A204.1 (cell line): ENCODE measurements around the gene KCNG2.
"Not testable (repeated sequence)": the region's sequence is repeated elsewhere in the genome, so short reads cannot be mapped to it uniquely, and the experiment has no call there.

Experiments
- FAIRE-seq: peaks from 2 replicates; lab custom pipeline; 2012; peaks lifted over from hg19 to GRCh38; lab: Jason Lieb, UNC

KCNG2 gene

DNA sequence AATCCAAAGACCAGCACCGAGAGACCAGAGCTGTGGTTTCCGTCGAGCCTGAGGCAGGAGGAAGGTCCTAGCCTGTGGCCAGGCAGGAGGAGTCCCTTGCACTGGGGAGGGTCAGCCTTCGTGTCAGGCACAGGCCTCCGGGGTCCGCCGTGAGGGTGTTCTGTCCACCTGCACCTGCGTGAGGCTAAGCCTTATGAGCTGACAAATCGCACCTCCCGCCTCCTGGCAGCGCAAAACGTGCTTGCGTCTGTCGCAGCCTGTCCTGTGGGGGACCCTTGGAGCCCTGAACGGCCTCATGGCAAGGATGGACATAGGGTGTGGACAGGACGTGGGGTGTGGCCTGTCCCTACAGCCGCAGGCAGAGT lies 73.3 kb downstream of the KCNG2 start:
- FAIRE-seq: no peak

DNA sequence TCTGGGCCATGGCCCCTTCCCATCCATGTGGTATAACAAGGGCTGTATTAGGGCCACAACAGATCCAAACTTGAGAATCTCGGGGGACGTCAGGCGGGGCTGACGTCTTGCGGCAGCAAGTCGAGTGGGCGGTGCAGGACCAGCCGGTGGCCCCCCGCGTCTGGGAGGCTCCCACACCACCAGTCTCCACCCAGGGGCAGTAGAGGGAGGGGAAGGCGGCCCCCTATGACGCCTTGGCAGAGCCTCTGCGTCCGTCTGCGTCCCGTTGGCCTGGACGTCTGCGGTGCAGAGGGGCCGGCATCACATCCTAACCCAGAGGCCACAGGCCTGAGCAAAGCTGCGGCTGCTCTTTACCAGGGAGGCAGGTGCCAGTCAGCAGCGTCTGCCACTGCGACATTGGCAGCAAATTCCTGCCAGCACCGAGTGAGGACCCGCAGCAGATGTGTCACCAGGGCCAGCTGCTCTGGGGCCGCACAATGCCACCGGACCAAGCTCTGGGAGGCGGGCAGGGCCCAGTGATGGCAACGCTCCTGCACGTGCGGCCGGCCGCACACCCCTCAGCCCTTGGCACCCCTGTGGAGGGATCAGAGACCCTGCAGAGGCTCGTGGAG lies 73.8 kb downstream of the KCNG2 start:
- no peak for FAIRE-seq

DNA sequence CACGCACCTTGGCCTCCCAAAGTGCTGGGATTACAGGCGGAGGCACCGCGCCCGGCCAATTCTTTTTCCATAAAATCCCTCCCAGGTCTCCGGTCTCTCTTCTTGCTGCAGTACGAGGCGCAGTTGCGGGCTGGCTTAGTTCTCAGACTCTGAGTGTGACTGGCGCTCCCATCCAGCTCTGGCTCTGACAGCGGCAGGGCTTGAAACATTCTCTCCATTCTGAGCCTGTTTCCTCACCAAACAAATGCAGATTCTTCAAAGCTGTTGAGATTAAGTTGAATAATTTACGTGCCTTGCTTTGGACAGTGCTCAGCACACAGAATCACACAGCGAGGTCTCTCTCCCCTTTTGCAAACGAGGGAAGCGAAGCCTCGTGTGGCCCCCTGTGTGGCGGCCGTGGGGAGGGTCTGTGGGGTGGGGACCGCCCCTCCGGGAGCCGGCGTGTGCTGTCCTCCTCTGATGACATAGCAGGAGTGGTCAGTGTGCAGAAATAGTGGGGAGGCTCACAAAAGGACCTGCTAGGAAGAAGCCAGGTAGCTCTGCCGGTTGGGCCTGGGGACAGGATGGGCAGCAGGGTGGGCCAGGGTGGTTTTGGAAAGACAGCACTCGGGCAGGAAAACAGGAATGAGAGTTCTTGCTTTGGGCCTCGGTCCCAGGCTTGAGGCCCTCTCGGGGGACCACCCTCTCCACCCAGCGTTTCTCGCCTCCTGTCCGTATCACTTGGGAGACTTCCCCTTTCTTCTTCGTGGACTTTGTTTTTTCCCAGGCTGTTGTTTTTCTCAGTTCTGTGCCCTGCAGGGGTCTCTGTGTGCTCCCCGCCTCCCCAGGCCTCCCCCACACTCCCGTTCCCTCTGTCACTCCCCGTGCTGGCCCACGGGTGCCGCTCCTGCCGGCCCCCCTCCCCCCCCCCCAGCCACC lies 75.0 kb downstream of the KCNG2 start:
- no peak for FAIRE-seq

DNA sequence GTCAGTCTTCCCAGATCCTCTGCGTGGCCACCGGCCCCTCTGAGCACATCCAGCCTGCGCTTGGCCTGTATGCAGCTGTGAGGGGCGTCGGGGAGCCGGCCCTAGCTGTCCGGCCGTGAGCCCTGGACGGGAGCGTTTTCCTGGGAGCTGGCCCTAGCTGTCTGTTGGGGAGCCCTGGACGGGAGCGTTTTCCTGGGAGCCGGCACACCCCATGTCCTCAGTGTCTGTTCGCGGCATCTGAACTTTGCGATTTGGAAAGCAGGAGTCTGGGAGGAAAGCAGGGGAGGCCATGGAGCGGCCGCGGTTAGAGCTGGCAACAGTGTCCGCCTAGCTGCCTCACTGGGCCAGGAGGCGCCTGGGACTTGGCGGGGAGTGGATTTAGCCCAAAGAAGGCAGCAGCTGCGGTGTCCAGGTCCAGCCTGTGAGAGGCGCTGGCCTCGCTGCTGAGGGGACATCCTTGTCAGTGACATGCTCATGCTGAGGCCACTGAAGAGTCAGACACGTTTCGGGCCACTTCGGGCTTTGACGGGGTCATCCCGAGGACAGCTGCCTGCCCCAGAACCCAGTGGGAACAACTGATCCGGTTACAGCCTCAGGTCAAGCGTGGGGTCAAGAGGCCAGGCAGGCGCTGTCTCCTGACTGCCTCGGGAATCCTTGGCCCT lies 75.8 kb downstream of the KCNG2 start:
- FAIRE-seq: no peak

DNA sequence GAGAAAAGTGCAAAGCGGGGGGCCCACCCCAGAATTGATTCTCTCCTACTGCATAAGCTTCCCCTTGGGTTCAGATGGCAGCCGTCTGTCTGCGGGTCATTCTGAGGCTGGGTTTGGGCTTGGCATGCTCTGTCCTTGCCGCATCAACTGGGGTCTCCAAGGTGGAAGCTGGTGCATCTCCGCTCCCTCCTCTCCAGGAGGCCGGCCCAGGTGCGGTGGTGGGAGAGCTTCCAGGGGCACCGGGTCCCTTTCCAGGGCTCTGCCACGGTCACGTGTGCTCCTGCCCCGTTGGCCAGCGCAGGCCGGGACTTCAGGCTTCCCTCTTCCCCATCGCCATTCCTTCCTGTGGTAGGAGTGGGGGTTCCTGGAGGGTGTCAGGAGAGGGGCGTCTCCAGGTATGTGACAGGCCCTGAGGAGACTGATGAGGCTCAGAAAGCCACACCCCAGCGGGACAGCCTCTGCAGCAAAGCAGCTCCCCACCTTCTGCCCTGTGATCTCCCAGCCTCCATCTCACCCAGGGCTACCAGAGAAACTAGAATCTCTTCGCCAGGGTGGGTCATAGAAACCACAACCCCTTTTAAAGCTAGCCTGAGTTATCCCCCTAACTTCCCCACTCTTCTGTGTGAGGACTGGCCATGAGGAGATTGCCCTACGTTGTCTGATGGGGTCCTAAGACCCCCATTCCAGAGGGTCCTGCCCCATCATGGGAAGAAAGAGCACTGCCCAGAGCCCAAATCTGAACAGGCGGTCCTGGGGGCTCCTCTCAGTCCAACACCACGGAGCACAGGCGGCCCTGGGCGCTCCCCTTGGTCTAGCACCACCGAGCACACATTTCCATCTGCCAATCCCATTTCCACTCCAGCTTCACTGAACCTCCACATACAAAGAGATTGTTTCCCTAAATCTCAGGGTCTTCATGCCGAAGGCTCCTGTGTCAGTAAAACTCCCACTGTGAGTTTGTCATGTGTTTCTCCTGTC lies 77.1 kb downstream of the KCNG2 start:
- FAIRE-seq: no peak

DNA sequence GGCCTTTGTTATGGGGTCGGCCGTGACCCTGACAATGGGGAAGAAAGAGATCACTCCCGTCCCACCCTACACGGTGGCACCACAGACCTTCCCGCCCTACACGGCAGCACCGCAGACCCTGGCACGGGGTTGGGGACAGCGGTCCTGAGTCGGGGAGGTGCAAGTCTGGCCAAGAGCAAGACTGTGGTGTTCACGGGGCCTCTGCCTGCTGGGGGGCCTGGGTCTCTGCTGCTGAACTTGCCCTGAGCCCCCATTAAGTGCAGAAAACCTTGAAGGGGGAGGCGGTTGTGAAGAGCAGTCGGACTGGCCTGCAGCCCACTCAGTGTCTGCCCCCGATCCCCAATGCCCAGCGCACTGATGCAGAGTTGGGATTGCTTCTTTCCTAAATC lies 77.8 kb downstream of the KCNG2 start:
- FAIRE-seq: no peak

DNA sequence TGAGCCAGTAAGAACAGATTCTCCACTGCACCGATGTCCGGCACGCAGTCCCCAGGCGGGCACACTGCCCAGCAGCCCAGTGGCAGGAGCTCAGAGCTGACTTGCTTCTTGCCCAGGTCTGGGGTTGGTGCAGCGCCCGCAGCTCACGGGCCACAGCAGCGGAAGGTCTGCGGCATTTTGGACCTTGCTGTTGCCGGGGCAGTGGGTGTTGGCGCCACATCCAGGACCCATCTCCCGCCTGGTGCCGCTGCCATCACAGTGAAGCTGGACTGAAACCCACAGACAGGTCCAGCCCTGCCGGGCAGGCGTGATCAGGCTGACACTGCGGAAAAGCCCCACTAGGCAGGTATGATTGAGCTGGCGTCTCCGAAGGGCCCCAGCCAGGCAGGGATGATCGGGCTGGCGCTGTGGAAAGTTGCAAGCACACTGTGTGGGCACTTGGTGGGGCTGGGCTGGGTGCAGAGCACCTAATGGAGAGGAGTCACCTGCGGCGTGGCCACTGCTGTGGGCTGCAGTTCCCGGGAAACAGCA lies 78.3 kb downstream of the KCNG2 start:
- no peak for FAIRE-seq

DNA sequence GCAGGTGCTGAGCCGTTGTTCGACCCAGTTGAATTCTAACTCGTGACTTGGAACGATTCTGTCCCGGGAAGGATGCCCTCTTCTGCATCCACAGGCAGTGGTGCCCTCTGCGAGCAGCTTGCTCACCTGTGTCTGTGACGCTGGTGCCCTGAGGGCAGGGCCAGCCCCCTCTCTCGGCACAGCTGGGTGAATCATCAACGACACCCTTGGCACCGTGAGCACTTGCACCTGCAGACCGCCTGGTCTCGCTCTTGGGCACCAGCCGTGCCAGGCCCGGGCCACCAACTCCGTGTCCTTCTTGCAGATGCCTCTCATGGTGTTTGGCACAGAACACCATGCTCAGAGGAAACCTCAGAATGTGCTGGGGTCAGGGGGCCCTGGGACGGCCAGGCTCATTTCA lies 78.8 kb downstream of the KCNG2 start:
- no peak for FAIRE-seq

DNA sequence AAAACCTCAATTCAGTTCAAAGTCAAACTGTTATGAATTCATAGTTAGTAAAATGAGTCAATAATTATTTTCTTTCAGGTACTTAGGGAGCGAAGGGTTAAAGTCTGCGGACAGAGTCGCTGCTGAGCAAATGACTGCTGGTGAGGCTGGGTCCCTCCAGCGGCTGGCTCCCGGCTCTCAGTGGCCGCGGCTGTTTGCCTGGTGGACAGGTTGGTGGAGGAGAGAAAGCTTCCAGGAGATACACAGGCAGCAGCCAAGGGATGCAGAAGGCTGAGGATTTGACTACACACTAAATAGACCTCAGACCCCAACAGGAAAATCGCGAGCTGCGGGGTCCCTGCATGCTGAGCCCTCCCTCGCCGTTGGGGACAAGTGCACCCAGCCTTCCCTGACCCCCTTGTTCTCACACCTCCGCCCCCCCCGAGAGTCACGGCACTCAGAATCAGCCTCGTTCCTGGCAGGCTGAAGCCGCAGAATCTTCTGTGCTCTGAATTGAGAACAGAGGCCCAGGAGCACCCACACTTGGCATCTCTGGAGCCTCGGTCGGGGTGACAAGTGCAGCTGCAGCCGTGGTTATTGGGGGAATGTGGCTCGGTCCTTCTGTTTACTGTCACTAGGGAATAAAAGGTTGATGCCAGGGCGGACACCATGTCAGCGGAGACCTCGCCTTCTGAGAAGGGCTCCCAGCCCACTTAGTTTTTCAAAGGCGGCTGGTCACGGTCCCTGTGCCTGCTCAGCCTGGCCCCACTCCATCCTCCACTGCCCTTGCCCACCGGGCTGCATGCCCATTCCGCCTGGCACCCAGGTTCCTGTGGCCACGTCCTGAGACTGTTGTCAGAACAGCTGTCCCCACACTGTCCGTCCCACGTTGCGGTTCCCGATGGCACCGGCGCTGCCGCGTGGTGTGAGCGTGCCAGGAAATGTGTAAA lies 79.7 kb downstream of the KCNG2 start:
- no peak for FAIRE-seq

DNA sequence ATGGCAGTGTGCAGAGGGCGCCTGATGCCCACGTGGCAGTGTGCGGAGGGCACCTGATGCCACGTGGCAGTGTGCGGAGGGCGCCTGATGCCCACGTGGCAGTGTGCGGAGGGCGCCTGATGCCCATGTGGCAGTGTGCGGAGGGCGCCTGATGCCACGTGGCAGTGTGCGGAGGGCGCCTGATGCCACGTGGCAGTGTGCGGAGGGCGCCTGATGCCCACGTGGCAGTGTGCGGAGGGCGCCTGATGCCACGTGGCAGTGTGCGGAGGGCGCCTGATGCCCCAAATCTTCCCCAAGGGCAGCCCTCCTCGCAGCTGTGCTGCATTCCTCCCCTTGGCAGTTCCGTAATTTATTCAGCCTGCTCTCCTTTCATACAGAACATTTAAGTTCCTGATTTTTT lies 80.5 kb downstream of the KCNG2 start:
- FAIRE-seq: not testable (repeated sequence)

DNA sequence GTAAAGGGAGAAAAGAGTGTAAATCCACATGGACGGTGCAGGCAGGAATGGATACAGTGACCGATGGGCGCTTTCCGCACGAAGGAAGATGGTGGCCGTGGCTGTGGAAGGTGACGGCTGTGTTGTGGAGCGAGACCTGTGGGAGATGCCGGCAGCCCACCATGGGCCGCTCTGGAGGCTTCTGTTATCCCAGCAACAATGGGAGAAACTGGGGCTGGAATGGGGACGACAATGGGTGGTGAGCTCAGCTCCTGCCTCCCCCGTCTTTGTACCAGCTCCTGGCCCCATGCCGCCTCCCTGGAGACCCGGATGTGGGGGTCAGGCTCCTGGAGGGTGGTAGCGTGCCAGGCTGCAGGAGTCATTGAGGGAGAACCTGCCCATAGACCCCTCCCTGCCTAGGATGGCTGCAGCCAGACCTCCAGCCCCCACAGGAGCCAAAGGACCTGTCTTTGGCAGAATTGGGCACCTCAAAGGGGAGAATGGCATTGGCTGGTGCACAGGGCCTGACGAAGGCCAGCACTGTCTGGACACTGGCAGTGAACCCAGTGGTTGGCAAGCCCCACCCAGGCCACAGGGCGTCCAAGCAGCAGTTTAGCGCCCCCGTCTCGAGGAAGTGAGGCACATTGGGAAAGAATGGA lies 81.1 kb downstream of the KCNG2 start:
- no peak for FAIRE-seq

DNA sequence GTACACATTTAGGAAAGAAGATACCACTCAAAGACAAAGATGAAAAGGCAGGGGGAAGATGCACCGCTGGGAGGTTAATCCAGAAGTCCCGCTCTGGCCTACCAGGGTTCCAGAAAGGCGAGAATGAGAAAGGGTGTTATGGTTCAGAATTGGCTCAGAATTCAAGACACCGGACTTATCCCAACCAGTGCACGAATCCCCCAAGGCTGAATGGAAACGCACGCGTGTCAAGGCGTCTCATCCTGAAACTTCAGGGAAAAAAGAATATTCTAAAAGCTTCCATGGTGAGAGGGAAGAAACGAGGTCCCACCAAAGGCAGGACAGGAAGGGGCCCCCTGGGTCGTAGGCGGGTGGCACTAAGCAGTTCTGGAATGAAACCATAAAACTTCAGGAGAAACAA lies 81.8 kb downstream of the KCNG2 start:
- no peak for FAIRE-seq

DNA sequence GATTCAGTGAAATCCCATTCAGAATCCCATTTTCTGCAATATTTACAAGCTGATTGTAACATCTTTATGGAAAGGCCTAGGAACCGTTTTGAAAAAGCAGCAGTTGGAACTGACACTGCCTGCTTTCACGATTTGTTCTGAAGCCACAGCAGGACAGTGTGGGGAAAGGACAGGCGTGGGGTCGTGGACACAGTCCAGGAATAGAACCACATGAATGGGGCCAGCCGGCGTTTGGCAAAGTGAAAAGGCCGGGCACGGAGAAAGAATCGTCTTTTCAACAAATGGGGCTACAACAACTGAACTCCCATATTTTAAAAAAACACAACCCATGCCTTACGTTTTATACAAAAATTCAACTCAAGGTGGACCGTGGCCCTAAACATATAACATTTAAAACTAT lies 84.0 kb downstream of the KCNG2 start:
- no peak for FAIRE-seq

DNA sequence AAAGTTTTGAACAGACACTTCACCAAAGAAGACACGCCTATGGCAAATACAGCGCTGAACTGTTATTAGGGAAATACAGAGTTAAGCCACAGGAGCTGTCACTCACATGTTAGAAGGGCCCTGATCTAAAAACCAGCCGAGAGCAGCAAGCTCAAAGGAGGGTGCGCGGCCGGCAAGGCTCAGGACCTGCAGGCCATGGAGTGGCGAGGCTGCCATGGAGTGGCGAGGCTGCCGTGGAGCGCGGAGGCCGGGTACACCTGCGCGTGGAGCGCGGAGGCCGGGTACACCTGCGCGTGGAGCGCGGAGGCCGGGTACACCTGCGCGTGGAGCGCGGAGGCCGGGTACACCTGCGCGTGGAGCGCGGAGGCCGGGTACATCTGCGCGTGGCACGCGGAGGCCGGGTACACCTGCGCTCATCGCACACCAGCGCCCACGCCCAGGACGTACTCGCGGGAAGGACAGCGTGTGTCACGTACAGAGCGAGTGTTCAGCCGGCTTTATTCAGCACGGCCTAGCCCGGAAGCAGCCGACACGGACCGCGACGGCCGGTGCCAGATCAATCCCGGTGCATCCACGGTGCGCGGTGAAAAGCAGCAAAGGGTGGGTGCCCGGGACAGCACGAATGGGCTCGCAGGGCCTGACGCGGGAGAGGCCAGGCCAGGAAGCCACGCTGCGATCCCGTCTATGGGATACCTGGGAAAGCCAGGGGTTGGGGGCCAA lies 84.9 kb downstream of the KCNG2 start:
- FAIRE-seq: no peak

DNA sequence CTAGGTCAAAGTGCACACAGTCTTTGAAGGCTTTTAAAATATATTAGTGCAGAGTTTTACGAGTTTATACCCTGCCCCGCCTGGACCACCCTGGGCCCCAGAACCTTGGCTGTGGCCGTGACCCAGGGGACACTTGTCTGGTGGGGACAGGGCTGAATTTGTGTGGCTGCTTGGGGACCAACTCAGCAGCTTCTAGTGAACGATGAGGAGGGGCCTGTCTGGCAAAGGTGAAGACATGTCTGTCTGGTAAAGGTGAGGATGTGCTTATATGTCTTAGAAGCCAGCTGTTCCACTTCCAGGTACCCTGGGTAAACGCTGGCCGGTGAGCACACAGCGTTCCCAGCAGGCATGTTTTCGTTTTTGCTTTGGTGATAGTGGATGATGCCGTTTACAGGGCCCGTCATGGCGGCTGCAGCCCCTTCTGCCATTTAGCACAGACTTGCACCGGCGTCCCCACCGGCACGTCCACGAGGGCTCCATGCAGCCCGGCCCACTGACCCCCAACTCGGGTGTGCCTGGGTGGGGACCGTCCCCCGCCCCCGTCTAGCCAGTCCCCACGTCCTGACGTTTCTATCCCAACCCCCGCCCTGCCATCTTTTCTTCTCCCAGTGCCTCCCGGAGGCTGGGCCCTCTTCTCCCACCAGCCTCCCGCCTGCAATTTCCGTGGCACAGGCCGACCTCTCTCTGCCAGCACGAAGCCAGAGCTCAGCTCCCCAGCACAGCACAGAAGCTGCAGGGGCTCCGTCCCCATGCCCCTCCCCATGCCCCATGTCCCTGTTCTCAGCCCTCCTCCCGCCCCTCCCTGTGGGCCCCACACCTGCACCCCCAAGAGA lies 85.9 kb downstream of the KCNG2 start:
- no peak for FAIRE-seq

DNA sequence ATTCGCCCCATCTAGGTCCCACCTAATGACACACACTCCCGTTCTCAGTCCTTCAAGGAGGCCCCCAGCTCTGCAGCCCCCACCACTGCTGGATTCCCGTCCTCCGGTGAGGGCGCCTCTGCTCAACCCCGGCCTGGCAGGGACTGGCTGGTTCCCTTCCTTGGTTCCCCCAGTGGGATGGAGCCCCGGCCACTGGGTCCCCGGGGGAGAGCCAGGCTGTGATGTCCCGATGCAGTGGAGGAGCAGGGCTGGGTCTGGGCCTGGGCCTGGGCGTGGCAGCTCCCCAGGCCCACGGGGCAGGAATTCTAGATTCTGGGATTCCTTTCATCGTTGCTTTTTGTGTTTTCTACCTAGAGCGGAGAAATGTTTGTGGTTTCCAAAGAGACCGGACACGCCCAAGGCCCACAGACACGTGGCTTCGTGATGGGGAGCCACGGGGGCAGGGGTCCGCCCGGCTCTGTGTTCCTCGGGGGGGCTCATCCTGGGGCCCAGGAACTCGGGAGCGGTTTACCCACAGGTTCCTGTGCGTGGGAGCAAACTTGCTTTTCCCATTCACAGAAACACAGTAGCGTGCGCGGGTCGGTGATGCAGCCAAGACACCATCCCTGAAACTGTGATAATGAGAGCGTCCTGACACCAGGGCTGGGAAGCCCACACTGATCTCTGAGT lies 86.7 kb downstream of the KCNG2 start:
- no peak for FAIRE-seq

DNA sequence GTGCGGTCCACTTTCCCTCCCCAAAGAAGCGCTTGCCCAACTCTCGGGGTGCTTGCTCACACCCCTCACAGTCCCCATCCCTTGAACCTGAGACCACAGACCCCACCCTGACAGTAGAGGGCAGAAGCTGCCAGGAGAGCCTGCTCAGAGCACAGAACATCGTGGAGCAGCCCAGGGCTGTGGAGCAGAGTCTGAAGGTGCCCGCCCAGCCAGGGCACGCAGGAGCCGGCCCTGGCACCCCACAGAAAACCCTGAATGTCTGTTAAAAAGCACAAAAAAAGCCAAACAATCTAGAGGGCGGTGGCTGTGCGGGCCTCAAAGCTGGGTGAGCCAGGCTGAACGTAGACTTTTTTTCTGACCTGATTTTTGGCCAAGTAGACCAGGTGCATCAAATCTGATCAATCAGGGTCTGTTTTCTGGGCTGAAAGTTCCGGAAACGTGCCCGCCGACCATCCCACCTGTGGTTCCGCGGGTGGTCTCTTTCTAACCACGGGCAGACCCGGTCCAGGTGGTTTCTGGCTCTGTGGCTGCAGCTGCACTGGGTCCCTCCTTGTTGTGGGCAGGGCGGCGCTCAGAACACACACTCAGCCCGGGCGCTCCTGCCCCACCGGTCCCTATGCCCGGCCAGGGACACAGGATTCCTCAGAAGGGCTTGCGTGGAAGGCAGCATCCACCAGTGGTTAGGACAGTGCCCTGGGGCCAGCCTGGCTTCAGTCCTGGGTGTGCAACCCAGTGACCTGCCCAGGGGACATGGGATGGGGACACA lies 87.4 kb downstream of the KCNG2 start:
- FAIRE-seq: no peak
